Lower leg skin (tissue), 4 donors: Measurements from ENCODE around the gene ZNHIT6. TPM values are rescaled to one million over a fixed set of nuclear protein-coding genes. Genes with fewer than 3 reads are reported as not detected.

ENCODE experiments used
- DNase-seq, 2 donors: peaks; one replicate each; pipeline ENCODE4 v3.0.0-alpha.2; 2019; ENCODE audit warnings: low spot score in 2 of 2
- H3K4me3 ChIP-seq: fragments of 200-600 bp; sonication (generic); 2 replicates; pipeline ENCODE4 v1.5.1; 2017; ENCODE audit warnings: mild to moderate bottlenecking, low read depth; ENCODE audit not compliant: poor library complexity, severe bottlenecking
- POLR2A ChIP-seq, 2 donors: fragments of 450-650 bp; IDR thresholded peaks; one replicate each; pipeline ENCODE4 v1.6.1; 2016 to 2017; ENCODE audit warnings: antibody characterized with exemption in 2 of 2, mild to moderate bottlenecking in 1 of 2, moderate library complexity in 1 of 2
- WGBS, 2 donors: methylation state at CpG; one replicate each; pipeline ENCODE4 v1.1.5; 2018; 5-methylcytosine and 5-hydroxymethylcytosine counted together
- intact Hi-C: fragments of 100-400 bp; cut with DNase I; formaldehyde crosslinking; loops from one replicate; pipeline ENCODE4 v1.15.0; 2023; ENCODE audit warnings: low total_unique reads
- total RNA-seq, 4 donors: library from RNA; depleted of rRNA; stranded (reverse); fragments of >200 nt; gene quantifications; one replicate each; pipeline ENCODE4 v1.1.0, GENCODE V29; 2016
- TF ChIP-seq, protein P1 (sequence below), 3 donors: fragments of 450-650 bp; IDR thresholded peaks; one replicate each; pipeline ENCODE4 v1.5.1; 2016; ENCODE audit warnings: antibody characterized with exemption in 3 of 3, mild to moderate bottlenecking in 3 of 3, moderate library complexity in 2 of 3

Gene ZNHIT6
- total RNA-seq, 4 donors from 2014 or later: 8.9 to 11.7 (median 10.5) TPM

DNA sequence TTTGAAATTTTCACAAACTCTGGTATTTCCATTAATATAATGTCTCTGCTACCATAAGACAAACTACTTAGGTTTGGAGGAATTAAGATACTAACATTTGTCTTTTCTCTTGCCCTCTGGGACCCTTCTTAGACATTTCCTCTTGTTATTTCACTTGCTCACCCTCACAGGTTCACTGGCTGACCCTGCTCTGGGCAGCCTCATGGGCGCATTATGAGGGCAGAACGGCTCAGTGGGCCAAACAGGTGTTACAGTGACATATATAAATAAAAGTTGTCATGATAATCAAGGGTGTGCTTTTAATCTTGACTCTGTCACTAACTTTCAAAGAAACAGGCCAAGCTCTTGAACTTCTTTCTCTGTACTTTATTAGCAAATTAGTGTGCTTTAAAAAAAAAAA lies 46.5 kb downstream of the ZNHIT6 start:
- DNase-seq: no peak
- H3K4me3 ChIP-seq: no peak overlapping the region
- TF ChIP-seq, protein P1, sequence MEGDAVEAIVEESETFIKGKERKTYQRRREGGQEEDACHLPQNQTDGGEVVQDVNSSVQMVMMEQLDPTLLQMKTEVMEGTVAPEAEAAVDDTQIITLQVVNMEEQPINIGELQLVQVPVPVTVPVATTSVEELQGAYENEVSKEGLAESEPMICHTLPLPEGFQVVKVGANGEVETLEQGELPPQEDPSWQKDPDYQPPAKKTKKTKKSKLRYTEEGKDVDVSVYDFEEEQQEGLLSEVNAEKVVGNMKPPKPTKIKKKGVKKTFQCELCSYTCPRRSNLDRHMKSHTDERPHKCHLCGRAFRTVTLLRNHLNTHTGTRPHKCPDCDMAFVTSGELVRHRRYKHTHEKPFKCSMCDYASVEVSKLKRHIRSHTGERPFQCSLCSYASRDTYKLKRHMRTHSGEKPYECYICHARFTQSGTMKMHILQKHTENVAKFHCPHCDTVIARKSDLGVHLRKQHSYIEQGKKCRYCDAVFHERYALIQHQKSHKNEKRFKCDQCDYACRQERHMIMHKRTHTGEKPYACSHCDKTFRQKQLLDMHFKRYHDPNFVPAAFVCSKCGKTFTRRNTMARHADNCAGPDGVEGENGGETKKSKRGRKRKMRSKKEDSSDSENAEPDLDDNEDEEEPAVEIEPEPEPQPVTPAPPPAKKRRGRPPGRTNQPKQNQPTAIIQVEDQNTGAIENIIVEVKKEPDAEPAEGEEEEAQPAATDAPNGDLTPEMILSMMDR (IDR thresholded peaks at IDR 0.05): no peak
- no peak for TF ChIP-seq POLR2A (IDR thresholded peaks at IDR 0.05)
- intact Hi-C loops: no loop called here
- WGBS, 2 donors: 28 to 32% methylated on average over 2 of the region's 2 CpGs

DNA sequence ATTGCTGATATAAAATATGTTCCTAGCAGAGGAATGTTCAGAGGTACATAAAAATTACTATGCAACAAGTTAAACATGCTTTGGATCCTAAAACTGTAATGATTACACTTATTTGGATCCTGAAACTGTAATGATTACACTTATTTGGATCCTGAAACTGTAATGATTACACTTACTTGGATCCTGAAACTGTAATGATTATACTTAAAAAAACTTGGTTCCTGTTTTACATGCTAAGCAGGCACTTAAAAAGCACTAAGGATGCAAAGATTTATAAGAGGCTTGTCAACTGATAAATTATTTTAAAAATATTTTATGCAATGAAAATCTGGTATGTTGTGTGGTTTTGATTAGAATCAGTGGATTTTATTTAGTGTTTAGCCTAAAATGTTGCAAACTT lies 47.7 kb downstream of the ZNHIT6 start:
- no peak for DNase-seq
- intact Hi-C loops: no loop called here
- H3K4me3 ChIP-seq: no peak overlapping the region
- TF ChIP-seq POLR2A (IDR thresholded peaks at IDR 0.05): no peak
- TF ChIP-seq, protein P1 (IDR thresholded peaks at IDR 0.05): no peak

- intact Hi-C loops: no loop called here
- no peak overlapping the region for H3K4me3 ChIP-seq
- WGBS, 2 donors: 89 to 97% methylated on average over 1 of the region's 1 CpG
- no peak for TF ChIP-seq POLR2A (IDR thresholded peaks at IDR 0.05)
- TF ChIP-seq, protein P1 (IDR thresholded peaks at IDR 0.05): no peak
- no peak for DNase-seq
These were observed 49.1 kb downstream of the ZNHIT6 start for GRCh38 chr1:85659174-85659573.

- 87 to 97% methylated on average over 1 of the region's 1 CpG for WGBS, 2 donors
- H3K4me3 ChIP-seq: no peak overlapping the region
- TF ChIP-seq, protein P1 (IDR thresholded peaks at IDR 0.05): no peak
- no peak for TF ChIP-seq POLR2A (IDR thresholded peaks at IDR 0.05)
- DNase-seq: no peak
- intact Hi-C loops: no loop called here
These were observed 51.3 kb downstream of the ZNHIT6 start for GRCh38 chr1:85656948-85657347.

- H3K4me3 ChIP-seq: no peak overlapping the region
- 94 to 97% methylated on average over 1 of the region's 1 CpG for WGBS, 2 donors
- no peak for DNase-seq
- no peak for TF ChIP-seq POLR2A (IDR thresholded peaks at IDR 0.05)
- TF ChIP-seq, protein P1 (IDR thresholded peaks at IDR 0.05): no peak
- intact Hi-C loops: no loop called here
These were observed 52.0 kb downstream of the ZNHIT6 start for GRCh38 chr1:85656256-85656655.

GRCh38 chr1:85655315-85655714 lies 52.9 kb downstream of the ZNHIT6 start:
- intact Hi-C loops: no loop called here
- no peak for DNase-seq
- no peak for TF ChIP-seq POLR2A (IDR thresholded peaks at IDR 0.05)
- TF ChIP-seq, protein P1 (IDR thresholded peaks at IDR 0.05): no peak
- 88 to 93% methylated on average over 1 of the region's 1 CpG for WGBS, 2 donors
- H3K4me3 ChIP-seq: no peak overlapping the region
